Adrenal gland (tissue), 12 donors: ENCODE measurements around the gene GRM8. TPM values are rescaled to one million over a fixed set of nuclear protein-coding genes. Genes with fewer than 3 reads are reported as not detected.

ENCODE experiments used
- DNase-seq, 7 donors: peaks; one replicate each; pipeline ENCODE4 v3.0.0-alpha.2; 2019 to 2020
- H3K27ac ChIP-seq, 5 donors: fragments of 200-600 bp; sonication (generic) in 4 of 5; 1 replicate in 3 of 5; 2 replicates in 2 of 5; pipeline versions ENCODE4 v1.5.1 to v1.8.0; 2016 to 2020; ENCODE audit warnings: mild to moderate bottlenecking in 1 of 5
- H3K27me3 ChIP-seq: fragments of 200-600 bp; 2 replicates; pipeline ENCODE4 v1.8.0; 2021
- H3K36me3 ChIP-seq, 2 donors: fragments of 200-600 bp; replicated peaks in 1 of 2; 1 replicate in 1 of 2; 2 replicates in 1 of 2; pipeline versions ENCODE4 v1.5.1 to v1.8.0; 2018 to 2022
- H3K4me1 ChIP-seq, 2 donors: fragments of 200-600 bp; replicated peaks in 1 of 2; 1 replicate in 1 of 2; 2 replicates in 1 of 2; pipeline versions ENCODE4 v1.5.1 to v1.8.0; 2018 to 2021
- H3K4me3 ChIP-seq, 4 donors: fragments of 200-600 bp; sonication (generic) in 3 of 4; one replicate each; pipeline ENCODE4 v1.5.1; 2016 to 2018
- H3K9me3 ChIP-seq, 3 donors: fragments of 200-600 bp; sonication (generic) in 1 of 3; replicated peaks in 1 of 3; 1 replicate in 2 of 3; 2 replicates in 1 of 3; pipeline versions ENCODE4 v1.5.1 to v1.8.0; 2016 to 2021
- POLR2A ChIP-seq, 2 donors: fragments of 450-650 bp; IDR thresholded peaks; one replicate each; pipeline ENCODE4 v1.6.1; 2017; ENCODE audit warnings: antibody characterized with exemption in 2 of 2, mild to moderate bottlenecking in 2 of 2, moderate library complexity in 1 of 2
- WGBS, 4 donors: extraction: QIAGEN DNeasy Blood & Tissue Kit in 2 of 4; methylation state at CpG; one replicate each; pipeline versions ENCODE4 v1.1.5 to v1.1.7; 2013 to 2017; 5-methylcytosine and 5-hydroxymethylcytosine counted together
- intact Hi-C, 2 donors: fragments of 100-400 bp; cut with DNase I; formaldehyde crosslinking; loops; one replicate each; pipeline versions ENCODE4 v1.14.1 to v1.15.0; 2022 to 2023
- polyA plus RNA-seq, 3 donors: library from polyadenylated mRNA; stranded (reverse); fragments of 200-250 nt in 2 of 3; fragments of 350-450 nt in 1 of 3; fragmentation: Illumina TruSeq in 1 of 3; extraction: RNeasy Lipid Tissue Mini Kit (QIAGEN cat#74804) in 1 of 3; gene quantifications; one replicate each; pipeline ENCODE4 v1.2.3, GENCODE V29; 2013 to 2014
- total RNA-seq, 9 donors: library from RNA; depleted of rRNA in 4 of 9; stranded (reverse); fragments of >200 nt in 4 of 9; fragments of 120-200 nt in 1 of 9; fragmentation: NEBNext Ultra II Directional in 1 of 9; extraction: Animal tissue kit (Norgen Biotek cat#: 25700) in 1 of 9; gene quantifications; one replicate each; pipeline versions ENCODE4 v1.1.0 to v1.2.4, GENCODE V29; 2013 to 2023
- TF ChIP-seq, protein P1 (sequence below), 6 experiments: fragments of 450-650 bp in 4 of 6; fragments of 200-600 bp in 2 of 6; sonication (generic) in 1 of 6; IDR thresholded peaks; 1 replicate in 5 of 6; 2 replicates in 1 of 6; pipeline versions ENCODE4 v1.5.1 to v1.8.0; 2016 to 2021; ENCODE audit warnings: antibody characterized with exemption in 6 of 6, mild to moderate bottlenecking in 2 of 6, moderate library complexity in 1 of 6
- donor health status: healthy with polysubstance abuse.
- donor health status: Bipolar disorder and iron deficiency.
- donor health status: DM: yes; HTN: yes; CAD: no.
- donor health status: DM: no; HTN: no; CAD: no.
- donor health status: DM: no; HTN: no; CAD: no.
- donor health status: DM: yes; HTN: yes; CAD: no.

Gene GRM8
- total and polyA plus RNA-seq, 12 donors, result 0.10 to 2.5 (median 0.92) TPM; not detected in 5

DNA sequence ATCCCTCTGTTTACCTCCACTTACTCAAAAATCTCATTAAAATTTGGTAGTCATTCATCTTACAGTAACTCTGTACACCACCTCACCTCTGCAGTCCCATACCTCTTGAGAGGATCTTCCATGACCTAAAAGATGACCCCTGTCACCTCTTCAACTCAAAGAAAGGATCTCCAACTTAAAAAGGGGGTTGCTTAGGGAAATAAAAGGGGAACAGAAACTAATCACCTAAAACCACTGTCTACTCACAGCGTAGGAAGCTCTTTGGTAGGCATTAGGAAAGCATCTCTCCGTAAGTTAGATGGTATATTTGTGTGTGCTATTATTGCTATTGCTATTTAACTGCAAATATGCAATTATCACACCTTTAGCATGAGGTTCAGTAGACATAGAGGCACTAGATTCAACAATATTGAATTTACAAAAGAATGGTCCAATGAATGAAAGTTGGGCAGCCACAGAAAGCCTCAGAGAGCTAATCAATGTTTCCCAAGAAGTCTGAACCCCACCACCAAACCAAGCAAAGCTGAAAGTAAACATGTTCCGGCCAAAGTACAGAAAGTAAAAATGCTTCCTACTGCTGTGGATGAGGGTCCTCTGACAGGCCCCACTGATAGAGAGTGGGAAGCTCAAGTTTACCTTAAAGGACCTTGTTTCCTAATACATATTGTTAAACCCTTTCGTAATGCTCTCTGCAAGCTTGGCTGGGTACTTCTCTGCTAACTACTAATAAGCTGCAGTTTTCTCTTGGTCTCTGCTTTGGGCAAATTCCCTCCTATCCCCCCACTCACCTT, 105.8 kb downstream of the GRM8 start:
- 77 to 81% (median 80%) methylated on average over 4 of the region's 4 CpGs for WGBS, 4 donors
- no peaks in the 10 kb centered on the region for H3K4me1 ChIP-seq
- intact Hi-C loops, result no loop called here

GRCh38 chr7:127137146-127137545, 115.6 kb downstream of the GRM8 start:
- intact Hi-C loops, result no loop called here
- no peaks in the 10 kb centered on the region for H3K4me1 ChIP-seq
- no peaks in the 10 kb centered on the region for H3K36me3 ChIP-seq
- no peak overlapping the region for H3K27ac ChIP-seq
- H3K4me3 ChIP-seq, result no peak overlapping the region
- H3K27me3 ChIP-seq, result no peaks in the 10 kb centered on the region
- DNase-seq, result no peak
- TF ChIP-seq, protein P1, sequence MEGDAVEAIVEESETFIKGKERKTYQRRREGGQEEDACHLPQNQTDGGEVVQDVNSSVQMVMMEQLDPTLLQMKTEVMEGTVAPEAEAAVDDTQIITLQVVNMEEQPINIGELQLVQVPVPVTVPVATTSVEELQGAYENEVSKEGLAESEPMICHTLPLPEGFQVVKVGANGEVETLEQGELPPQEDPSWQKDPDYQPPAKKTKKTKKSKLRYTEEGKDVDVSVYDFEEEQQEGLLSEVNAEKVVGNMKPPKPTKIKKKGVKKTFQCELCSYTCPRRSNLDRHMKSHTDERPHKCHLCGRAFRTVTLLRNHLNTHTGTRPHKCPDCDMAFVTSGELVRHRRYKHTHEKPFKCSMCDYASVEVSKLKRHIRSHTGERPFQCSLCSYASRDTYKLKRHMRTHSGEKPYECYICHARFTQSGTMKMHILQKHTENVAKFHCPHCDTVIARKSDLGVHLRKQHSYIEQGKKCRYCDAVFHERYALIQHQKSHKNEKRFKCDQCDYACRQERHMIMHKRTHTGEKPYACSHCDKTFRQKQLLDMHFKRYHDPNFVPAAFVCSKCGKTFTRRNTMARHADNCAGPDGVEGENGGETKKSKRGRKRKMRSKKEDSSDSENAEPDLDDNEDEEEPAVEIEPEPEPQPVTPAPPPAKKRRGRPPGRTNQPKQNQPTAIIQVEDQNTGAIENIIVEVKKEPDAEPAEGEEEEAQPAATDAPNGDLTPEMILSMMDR (IDR thresholded peaks at IDR 0.05), result no peak
- TF ChIP-seq POLR2A (IDR thresholded peaks at IDR 0.05), result no peak
- H3K9me3 ChIP-seq, result no peaks in the 10 kb centered on the region

More for the DNA sequence above, 105.8 kb downstream of the GRM8 start:
- H3K9me3 ChIP-seq, result no peaks in the 10 kb centered on the region
- H3K27me3 ChIP-seq, result no peaks in the 10 kb centered on the region
- no peak overlapping the region for H3K27ac ChIP-seq
- no peaks in the 10 kb centered on the region for H3K36me3 ChIP-seq
- TF ChIP-seq, protein P1 (IDR thresholded peaks at IDR 0.05), result no peak
- TF ChIP-seq POLR2A (IDR thresholded peaks at IDR 0.05), result no peak
- no peak for DNase-seq
- H3K4me3 ChIP-seq, result no peak overlapping the region

DNA sequence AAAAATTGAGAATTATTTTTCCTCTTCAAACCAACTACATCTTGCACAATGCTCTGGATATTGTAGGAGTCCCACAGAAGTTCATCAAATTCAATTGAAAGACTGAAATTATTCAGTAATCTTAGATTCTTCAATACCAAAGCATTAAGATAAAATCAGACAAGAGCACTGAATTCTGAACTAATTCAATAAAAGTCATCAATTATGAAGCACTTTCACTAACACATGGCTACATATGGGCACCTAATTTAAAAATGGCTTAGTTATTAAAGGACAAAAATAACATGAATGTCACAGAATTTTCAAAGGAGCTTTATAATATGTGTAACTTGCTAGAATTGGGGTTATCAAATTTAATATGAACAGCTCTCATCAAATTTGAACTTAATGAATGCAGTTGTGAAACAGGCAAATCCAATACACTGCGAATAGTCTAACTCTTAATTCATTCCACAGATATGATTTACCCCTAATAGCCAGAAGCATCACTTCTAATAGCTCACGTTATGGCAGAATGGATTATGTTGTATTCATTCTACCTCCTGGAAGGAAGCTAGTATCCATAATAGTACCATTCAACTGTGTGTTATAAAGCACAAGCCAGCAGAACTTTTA, 116.8 kb downstream of the GRM8 start:
- no peak overlapping the region for H3K4me3 ChIP-seq
- no peaks in the 10 kb centered on the region for H3K4me1 ChIP-seq
- no peaks in the 10 kb centered on the region for H3K36me3 ChIP-seq
- DNase-seq, result no peak
- TF ChIP-seq, protein P1 (IDR thresholded peaks at IDR 0.05), result no peak
- TF ChIP-seq POLR2A (IDR thresholded peaks at IDR 0.05), result no peak
- no peaks in the 10 kb centered on the region for H3K27me3 ChIP-seq
- H3K9me3 ChIP-seq, result no peaks in the 10 kb centered on the region
- H3K27ac ChIP-seq, result no peak overlapping the region
- intact Hi-C loops, result no loop called here
- 59 to 80% (median 73%) methylated on average over 2 of the region's 2 CpGs for WGBS, 4 donors

GRCh38 chr7:127123220-127123619, 129.5 kb downstream of the GRM8 start:
- no peak for DNase-seq
- 30 to 48% (median 47%) methylated on average over 4 of the region's 4 CpGs for WGBS, 4 donors
- Histone ChIP-seq H3K4me3 (no peak overlapping the region), H3K9me3 (no peaks in the 10 kb centered on the region), H3K36me3 (no peaks in the 10 kb centered on the region), H3K27ac (no peak overlapping the region), H3K4me1 (no peaks in the 10 kb centered on the region), H3K27me3 (no peaks in the 10 kb centered on the region)
- no peak for TF ChIP-seq POLR2A (IDR thresholded peaks at IDR 0.05)
- TF ChIP-seq, protein P1 (IDR thresholded peaks at IDR 0.05), result no peak
- intact Hi-C loops, result no loop called here
